Peyer's patch (tissue), 4 donors: Measurements from ENCODE around the gene AKAP6. TPM values are rescaled to one million over a fixed set of nuclear protein-coding genes. Genes with fewer than 3 reads are reported as not detected.

ENCODE experiments used
- DNase-seq, 3 donors: peaks; one replicate each; pipeline ENCODE4 v3.0.0-alpha.2; 2017 to 2019
- H3K27ac ChIP-seq, 4 donors: fragments of 200-600 bp; sonication (generic); one replicate each; pipeline ENCODE4 v1.5.1; 2016 to 2019
- H3K27me3 ChIP-seq, 2 donors: fragments of 200-600 bp; sonication (generic); one replicate each; pipeline ENCODE4 v1.5.1; 2019
- H3K36me3 ChIP-seq, 3 donors: fragments of 200-600 bp; sonication (generic); one replicate each; pipeline ENCODE4 v1.5.1; 2016 to 2019
- H3K4me1 ChIP-seq, 4 donors: fragments of 200-600 bp; sonication (generic); one replicate each; pipeline ENCODE4 v1.5.1; 2016 to 2019
- H3K4me3 ChIP-seq, 4 donors: fragments of 200-600 bp; sonication (generic); 1 replicate in 3 of 4; 2 replicates in 1 of 4; pipeline ENCODE4 v1.5.1; 2016 to 2019; ENCODE audit warnings: mild to moderate bottlenecking in 1 of 4
- H3K9me3 ChIP-seq, 4 donors: fragments of 200-600 bp; sonication (generic); one replicate each; pipeline ENCODE4 v1.5.1; 2016 to 2019; ENCODE audit warnings: mild to moderate bottlenecking in 1 of 4
- CTCF ChIP-seq, 6 experiments: fragments of 450-650 bp in 4 of 6; fragments of 200-600 bp in 2 of 6; sonication (generic) in 1 of 6; IDR thresholded peaks; one replicate each; pipeline ENCODE4 v1.5.1; 2017 to 2019; ENCODE audit warnings: antibody characterized with exemption in 6 of 6, mild to moderate bottlenecking in 3 of 6, moderate library complexity in 1 of 6
- POLR2A ChIP-seq, 2 donors: fragments of 450-650 bp; IDR thresholded peaks; one replicate each; pipeline ENCODE4 v1.5.1; 2017; ENCODE audit warnings: antibody characterized with exemption in 2 of 2, mild to moderate bottlenecking in 2 of 2, moderate library complexity in 2 of 2
- total RNA-seq, 4 donors: library from RNA; depleted of rRNA; stranded (reverse); fragments of >200 nt; gene quantifications; one replicate each; pipeline ENCODE4 v1.1.0, GENCODE V29; 2016

Gene AKAP6
- total RNA-seq, 4 donors from 2014 or later, result 7.6 to 21.5 (median 12.2) TPM

- Histone ChIP-seq H3K4me1 (no peaks in the 10 kb centered on the region), H3K27ac (no peak overlapping the region), H3K9me3 (no peaks in the 10 kb centered on the region), H3K27me3 (no peaks in the 10 kb centered on the region), H3K36me3 (no peaks in the 10 kb centered on the region), H3K4me3 (no peak overlapping the region)
- no peak for DNase-seq
- no peak for TF ChIP-seq CTCF (IDR thresholded peaks at IDR 0.05)
- TF ChIP-seq POLR2A (IDR thresholded peaks at IDR 0.05), result no peak
Measured at GRCh38 chr14:32377046-32377646, 48.0 kb downstream of the AKAP6 start.

GRCh38 chr14:32378284-32378683, 49.2 kb downstream of the AKAP6 start:
- no peak overlapping the region for H3K4me3 ChIP-seq
- no peak for TF ChIP-seq POLR2A (IDR thresholded peaks at IDR 0.05)
- TF ChIP-seq CTCF (IDR thresholded peaks at IDR 0.05), result no peak
- no peak overlapping the region for H3K27ac ChIP-seq
- no peaks in the 10 kb centered on the region for H3K36me3 ChIP-seq
- no peaks in the 10 kb centered on the region for H3K4me1 ChIP-seq
- H3K27me3 ChIP-seq, result no peaks in the 10 kb centered on the region
- no peaks in the 10 kb centered on the region for H3K9me3 ChIP-seq
- no peak for DNase-seq

- H3K4me3 ChIP-seq, result no peak overlapping the region
- no peak overlapping the region for H3K27ac ChIP-seq
- H3K27me3 ChIP-seq, result no peaks in the 10 kb centered on the region
- H3K36me3 ChIP-seq, result no peaks in the 10 kb centered on the region
- H3K9me3 ChIP-seq, result no peaks in the 10 kb centered on the region
- DNase-seq, result no peak
- TF ChIP-seq CTCF (IDR thresholded peaks at IDR 0.05) (no peak), POLR2A (IDR thresholded peaks at IDR 0.05) (no peak)
- no peaks in the 10 kb centered on the region for H3K4me1 ChIP-seq
Measured at GRCh38 chr14:32379447-32379846, 50.3 kb downstream of the AKAP6 start.

GRCh38 chr14:32381869-32382268, 52.8 kb downstream of the AKAP6 start:
- H3K36me3 ChIP-seq, result no peaks in the 10 kb centered on the region
- H3K27me3 ChIP-seq, result no peaks in the 10 kb centered on the region

GRCh38 chr14:32382704-32383103, 53.6 kb downstream of the AKAP6 start:
- no peak for TF ChIP-seq POLR2A (IDR thresholded peaks at IDR 0.05)
- peak in 3 of 6 experiments; percentile 31 to 36 (median 31) for TF ChIP-seq CTCF (IDR thresholded peaks at IDR 0.05)
- DNase-seq, result no peak

More at GRCh38 chr14:32381869-32382268, 52.8 kb downstream of the AKAP6 start:
- Histone ChIP-seq H3K27ac (no peak overlapping the region), H3K9me3 (no peaks in the 10 kb centered on the region), H3K4me1 (no peaks in the 10 kb centered on the region), H3K4me3 (no peak overlapping the region)
- TF ChIP-seq CTCF (IDR thresholded peaks at IDR 0.05) (no peak), POLR2A (IDR thresholded peaks at IDR 0.05) (no peak)
- DNase-seq, result no peak

More at GRCh38 chr14:32382704-32383103, 53.6 kb downstream of the AKAP6 start:
- no peak overlapping the region for H3K27ac ChIP-seq
- no peaks in the 10 kb centered on the region for H3K4me1 ChIP-seq
- no peaks in the 10 kb centered on the region for H3K36me3 ChIP-seq
- H3K9me3 ChIP-seq, result no peaks in the 10 kb centered on the region
- H3K27me3 ChIP-seq, result no peaks in the 10 kb centered on the region
- H3K4me3 ChIP-seq, result no peak overlapping the region
